Kasumi-1 (cell line): ENCODE data around the gene PLCB1.

Experiments
- DNase-seq, 2 experiments: peaks; one replicate each; lab custom pipeline; 2025; lab: John Stamatoyannopoulos, UW

Gene PLCB1

GRCh38 chr20:8301655-8302054 lies 169.6 kb downstream of the PLCB1 start:
- no peak for DNase-seq

GRCh38 chr20:8303651-8304050 lies 171.6 kb downstream of the PLCB1 start:
- DNase-seq: no peak

- DNase-seq: no peak
These were observed 172.2 kb downstream of the PLCB1 start for GRCh38 chr20:8304124-8304816.

GRCh38 chr20:8305449-8305978 lies 173.4 kb downstream of the PLCB1 start:
- DNase-seq: peak; percentile 26 to 36

GRCh38 chr20:8306937-8307336 lies 174.9 kb downstream of the PLCB1 start:
- no peak for DNase-seq

- no peak for DNase-seq
These were observed 177.6 kb downstream of the PLCB1 start for GRCh38 chr20:8309634-8310033.

GRCh38 chr20:8310618-8311017 lies 178.6 kb downstream of the PLCB1 start:
- DNase-seq: no peak

GRCh38 chr20:8313073-8313472 lies 181.0 kb downstream of the PLCB1 start:
- no peak for DNase-seq

- DNase-seq: no peak
These were observed 183.8 kb downstream of the PLCB1 start for GRCh38 chr20:8315639-8316573.

- DNase-seq: no peak
These were observed 185.4 kb downstream of the PLCB1 start for GRCh38 chr20:8317448-8317847.

- DNase-seq: no peak
These were observed 187.0 kb downstream of the PLCB1 start for GRCh38 chr20:8318965-8319625.

- DNase-seq: peak in 1 of 2 experiments; percentile 15
These were observed 188.2 kb downstream of the PLCB1 start for GRCh38 chr20:8320306-8320705.

GRCh38 chr20:8321001-8321400 lies 188.9 kb downstream of the PLCB1 start:
- DNase-seq: no peak

- DNase-seq: no peak
These were observed 190.7 kb downstream of the PLCB1 start for GRCh38 chr20:8322662-8323217.

- no peak for DNase-seq
These were observed 194.1 kb downstream of the PLCB1 start for GRCh38 chr20:8326191-8326590.

GRCh38 chr20:8326899-8327298 lies 194.8 kb downstream of the PLCB1 start:
- no peak for DNase-seq

- DNase-seq: no peak
These were observed 196.1 kb downstream of the PLCB1 start for GRCh38 chr20:8328189-8328588.

GRCh38 chr20:8330319-8330784 lies 198.3 kb downstream of the PLCB1 start:
- DNase-seq: no peak

- DNase-seq: no peak
These were observed 199.0 kb downstream of the PLCB1 start for GRCh38 chr20:8330785-8331695.

GRCh38 chr20:8331740-8332412 lies 199.8 kb downstream of the PLCB1 start:
- no peak for DNase-seq
